ENCODE results near the gene KLRG1.

KLRG1 gene

GRCh38 chr12:8987163-8987562 lies 2.2 kb upstream of the KLRG1 start:
- no peak for DNase-seq

GRCh38 chr12:8987685-8988084 lies 1.7 kb upstream of the KLRG1 start:
- DNase-seq: peak in 1 of 2 donors; percentile 24

GRCh38 chr12:8991371-8992345 lies 2.3 kb downstream of the KLRG1 start:
- DNase-seq: peak in 1 of 2 donors; percentile 45

GRCh38 chr12:8993827-8994226 lies 4.5 kb downstream of the KLRG1 start:
- DNase-seq: no peak

- no peak for DNase-seq
Measured at GRCh38 chr12:8995021-8995775, 5.9 kb downstream of the KLRG1 start.

GRCh38 chr12:8996682-8997405 lies 7.5 kb downstream of the KLRG1 start:
- DNase-seq: peak in 1 of 2 donors; percentile 50

- DNase-seq: no peak
Measured at GRCh38 chr12:9001233-9001632, 11.9 kb downstream of the KLRG1 start.

GRCh38 chr12:9002335-9002734 lies 13.0 kb downstream of the KLRG1 start:
- no peak for DNase-seq

- DNase-seq: no peak
Measured at GRCh38 chr12:9022592-9022991, 33.2 kb downstream of the KLRG1 start.

GRCh38 chr12:9024512-9024911 lies 35.2 kb downstream of the KLRG1 start:
- no peak for DNase-seq

- DNase-seq: peak; percentile 15 to 45
Measured at GRCh38 chr12:9027161-9028059, 38.1 kb downstream of the KLRG1 start.

GRCh38 chr12:9030776-9031175 lies 41.4 kb downstream of the KLRG1 start:
- DNase-seq: no peak

GRCh38 chr12:9032202-9032964 lies 43.0 kb downstream of the KLRG1 start:
- no peak for DNase-seq

GRCh38 chr12:9033265-9033887 lies 44.0 kb downstream of the KLRG1 start:
- no peak for DNase-seq

- no peak for DNase-seq
Measured at GRCh38 chr12:9034095-9034494, 44.7 kb downstream of the KLRG1 start.

GRCh38 chr12:9036227-9036626 lies 46.9 kb downstream of the KLRG1 start:
- no peak for DNase-seq

GRCh38 chr12:9037431-9037830 lies 48.1 kb downstream of the KLRG1 start:
- DNase-seq: no peak

- peak; percentile 20 to 85 for DNase-seq
Measured at GRCh38 chr12:9039397-9039977, 50.1 kb downstream of the KLRG1 start.

GRCh38 chr12:9040484-9041186 lies 51.3 kb downstream of the KLRG1 start:
- peak in 1 of 2 donors; percentile 58 for DNase-seq

- DNase-seq: no peak
Measured at GRCh38 chr12:9041321-9041720, 52.0 kb downstream of the KLRG1 start.

Data from CD4-positive, alpha-beta T cell treated with Interleukin-4 for 1 hour (primary cell).